ENCODE results near the gene WNT9B. TPM values are rescaled to one million over a fixed set of nuclear protein-coding genes. Genes with fewer than 3 reads are reported as not detected.

Gene WNT9B
- polyA plus RNA-seq, 2 of the 4 experiments (the other 2 are of a cell fraction): 0.05 TPM

GRCh38 chr17:46922804-46923635 lies 71.6 kb downstream of the WNT9B start, which contains the start of gene GOSR2 (continued):
- no peak for TF ChIP-seq CEBPB (IDR thresholded peaks at IDR 0.05)
- TF ChIP-seq MYC (IDR thresholded peaks at IDR 0.05; ENCODE audit: borderline replicate concordance, low read length): peak; percentile 81
- no peak for TF ChIP-seq HDAC2 (IDR thresholded peaks at IDR 0.05)

- H3K27ac ChIP-seq: no peak overlapping the region
- POLR2A ChIA-PET: no interaction called here
- peaks cover 20% of the 10 kb centered on the region for H3K4me1 ChIP-seq
- CTCF ChIA-PET: interaction anchor here (0.9 to 4.6 kb wide), 4 partner anchors 15 to 76 kb away, joined by 4 to 24 read pairs (median 10); no protein-coding TSS in a partner anchor
- no peaks in the 10 kb centered on the region for H3K9me3 ChIP-seq
- ATAC-seq (no peak), DNase-seq (ENCODE audit: low read depth in 1 of 2, low spot score in 1 of 2) (no peak), FAIRE-seq (no peak)
- no peak for TF ChIP-seq NPAS2 (CRISPR knock-in tag; IDR thresholded peaks at IDR 0.05; ENCODE audit: borderline replicate concordance)
- no peak for TF ChIP-seq EHF (CRISPR knock-in tag; IDR thresholded peaks at IDR 0.05)
- no peak for TF ChIP-seq BHLHE40 (IDR thresholded peaks at IDR 0.05; ENCODE audit: low read depth, low read length)
- TF ChIP-seq HES2 (IDR thresholded peaks at IDR 0.05): no peak
- no peak for TF ChIP-seq BCL3 (IDR thresholded peaks at IDR 0.05)
- TF ChIP-seq HOXB5 (CRISPR knock-in tag; IDR thresholded peaks at IDR 0.05): no peak
- TF ChIP-seq JUNB (IDR thresholded peaks at IDR 0.05): no peak
- TF ChIP-seq EHMT2 (IDR thresholded peaks at IDR 0.05; ENCODE audit: low read depth): no peak
- no peak for TF ChIP-seq E2F6 (IDR thresholded peaks at IDR 0.05; ENCODE audit: borderline replicate concordance, low read depth)
- no peak for TF ChIP-seq SREBF2 (IDR thresholded peaks at IDR 0.05)
- no peak for TF ChIP-seq KDM5A (IDR thresholded peaks at IDR 0.05)
- no peak for TF ChIP-seq MYC (IDR thresholded peaks at IDR 0.05; ENCODE audit: borderline replicate concordance, low read length)
- no peak for TF ChIP-seq ZC3H11A (IDR thresholded peaks at IDR 0.05)
- peak overlapping the region; percentile 85; the same call in 2 of the 3 replicates for H3K4me2 ChIP-seq
- no peak overlapping the region for H3K4me3 ChIP-seq
- WGBS (ENCODE audit: missing lambda C conversion rate): 69% methylated on average over 5 of the region's 5 CpGs
Observed at GRCh38 chr17:46925185-46925868, 73.9 kb downstream of the WNT9B start.

- CTCF ChIA-PET: interaction anchor here (4.6 kb wide), 1 partner anchor 11 kb away, joined by 24 read pairs; no protein-coding TSS in a partner anchor
- no peak overlapping the region for H3K27ac ChIP-seq
- peaks cover 20% of the 10 kb centered on the region for H3K4me1 ChIP-seq
- ATAC-seq (no peak), DNase-seq (ENCODE audit: low read depth in 1 of 2, low spot score in 1 of 2) (no peak), FAIRE-seq (no peak)
- H3K9me3 ChIP-seq: no peaks in the 10 kb centered on the region
- no peak overlapping the region for H3K4me3 ChIP-seq
- TF ChIP-seq RCOR1 (IDR thresholded peaks at IDR 0.05; ENCODE audit: low read depth, low read length) (no peak), EHMT2 (IDR thresholded peaks at IDR 0.05; ENCODE audit: low read depth) (no peak), ZSCAN20 (CRISPR knock-in tag; IDR thresholded peaks at IDR 0.05) (no peak), GATA3 (IDR thresholded peaks at IDR 0.05; ENCODE audit: borderline replicate concordance) (no peak), KDM5A (IDR thresholded peaks at IDR 0.05) (no peak), BHLHE40 (IDR thresholded peaks at IDR 0.05; ENCODE audit: low read depth, low read length) (no peak), NPAS2 (CRISPR knock-in tag; IDR thresholded peaks at IDR 0.05; ENCODE audit: borderline replicate concordance) (no peak), ELK1 (IDR thresholded peaks at IDR 0.05; ENCODE audit: low read depth, low read length) (no peak), CBX2 (IDR thresholded peaks at IDR 0.05; ENCODE audit: borderline replicate concordance, low read depth) (no peak), TP53 (CRISPR knock-in tag; IDR thresholded peaks at IDR 0.05) (no peak), EHF (CRISPR knock-in tag; IDR thresholded peaks at IDR 0.05) (no peak), ESRRA (IDR thresholded peaks at IDR 0.05; ENCODE audit: borderline replicate concordance, low read length) (no peak), CHD2 (IDR thresholded peaks at IDR 0.05; ENCODE audit: low read length, partially characterized antibody) (no peak), FOSL2 (IDR thresholded peaks at IDR 0.05) (no peak), FOSL2 (CRISPR knock-in tag; IDR thresholded peaks at IDR 0.05) (no peak)
- WGBS (ENCODE audit: missing lambda C conversion rate): 86% methylated on average over 10 of the region's 10 CpGs
- no peak overlapping the region for H3K4me2 ChIP-seq
- POLR2A ChIA-PET: no interaction called here
Observed at GRCh38 chr17:46928467-46929261, 77.3 kb downstream of the WNT9B start.

Data from A549 (cell line).